Measurements from ENCODE around the gene RFX8.

DNA sequence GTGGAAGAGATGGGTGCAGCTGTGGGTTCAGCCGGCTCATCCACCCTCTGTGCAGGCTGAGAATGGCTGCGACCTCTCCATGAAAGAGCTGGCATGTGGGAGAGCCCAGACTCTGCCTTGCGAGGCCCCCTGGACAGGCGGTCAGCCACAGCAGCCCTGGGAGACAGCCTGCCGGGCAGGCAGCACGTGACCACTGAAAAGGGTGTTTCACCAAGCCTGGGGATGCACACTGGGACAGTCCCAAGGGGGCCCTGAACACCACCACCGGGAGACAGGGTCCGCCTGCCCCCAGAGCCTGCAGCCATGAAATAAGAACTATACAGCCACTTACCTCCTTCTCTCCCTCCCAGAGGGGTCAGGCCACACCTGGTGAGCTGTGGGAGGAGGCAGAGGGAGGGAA is 11.5 kb downstream of the RFX8 start:
- no peak for TF ChIP-seq TCF12 (IDR thresholded peaks at IDR 0.05; ENCODE audit: low read depth, low read length)
- TF ChIP-seq GABPA (IDR thresholded peaks at IDR 0.05; ENCODE audit: borderline replicate concordance, insufficient read depth, low read length): no peak

Measured in H1 (cell line).